Measurements from ENCODE around the gene TAAR8.

GRCh38 chr6:132589454-132589853 is 37.0 kb downstream of the TAAR8 start, which contains the start of gene TAAR5:
- TF ChIP-seq CTCF (IDR thresholded peaks at IDR 0.05) (no peak), POLR2A (IDR thresholded peaks at IDR 0.05) (no peak)

Data from vagina (tissue), 2 donors.